ACC112 (cell line): ENCODE results near the gene SLC16A1.
"Not testable (repeated sequence)": the region's sequence is repeated elsewhere in the genome, so short reads cannot be mapped to it uniquely, and the experiment has no call there.

Experiments used
- H2AFZ ChIP-seq: fragments of 200-600 bp; sonication (generic); one replicate; pipeline ENCODE4 v1.6.0; 2017; ENCODE audit warnings: antibody characterized with exemption, low read length; ENCODE audit not compliant: unreplicated experiment
- H3K27ac ChIP-seq: fragments of 200-600 bp; sonication (generic); 2 replicates; pipeline ENCODE4 v1.5.1; 2014; ENCODE audit warnings: low read depth, mild to moderate bottlenecking, antibody characterized with exemption, low read length, moderate library complexity
- H3K27me3 ChIP-seq: fragments of 200-600 bp; sonication (generic); 2 replicates; pipeline ENCODE4 v1.6.1; 2014; ENCODE audit warnings: mild to moderate bottlenecking, antibody characterized with exemption, low read length, moderate library complexity, mixed read lengths; ENCODE audit not compliant: insufficient read depth
- H3K36me3 ChIP-seq: fragments of 200-600 bp; sonication (generic); 2 replicates; pipeline ENCODE4 v1.6.1; 2016; ENCODE audit warnings: mild to moderate bottlenecking, antibody characterized with exemption, low read length, moderate library complexity, mixed read lengths; ENCODE audit not compliant: insufficient read depth
- H3K4me1 ChIP-seq: fragments of 200-600 bp; sonication (generic); one replicate; pipeline ENCODE4 v1.6.1; 2016; ENCODE audit warnings: low read length, mixed read lengths; ENCODE audit not compliant: insufficient read depth, unreplicated experiment, control insufficient read depth
- H3K4me3 ChIP-seq: fragments of 200-600 bp; sonication (generic); 2 replicates; pipeline ENCODE4 v1.5.1; 2014; ENCODE audit warnings: mild to moderate bottlenecking, low read depth, low read length
- H3K79me2 ChIP-seq: fragments of 200-600 bp; sonication (generic); one replicate; pipeline ENCODE4 v1.6.0; 2016; ENCODE audit warnings: low read length; ENCODE audit not compliant: control insufficient read depth, unreplicated experiment, insufficient read depth

Gene SLC16A1

GRCh38 chr1:112955773-112956543 lies at the start of gene SLC16A1:
Gene SLC16A1, minus strand, starts transcription at chr1:112956196. Its CDS starts 26,888 bp downstream, at chr1:112929308.
- H3K79me2 ChIP-seq: peaks cover 93% of the 10 kb centered on the region
- H3K36me3 ChIP-seq: peaks cover 8% of the 10 kb centered on the region; the same call in 1 of the 2 replicates
- peak within 1 kb of the TSS; percentile 84 for H3K27ac ChIP-seq
- peak within 1 kb of the TSS; percentile 98 for H3K4me3 ChIP-seq
- H2AFZ ChIP-seq: peak within 1 kb of the TSS; percentile 57
- H3K27me3 ChIP-seq: no peaks in the 10 kb centered on the region
- peaks cover 27% of the 10 kb centered on the region for H3K4me1 ChIP-seq

GRCh38 chr1:113003751-113004690 lies 48.0 kb upstream of the SLC16A1 start:
- H3K36me3 ChIP-seq: peaks cover 5% of the 10 kb centered on the region; the same call in 1 of the 2 replicates
- no peak overlapping the region for H3K27ac ChIP-seq
- no peaks in the 10 kb centered on the region for H3K79me2 ChIP-seq
- H2AFZ ChIP-seq: no peak overlapping the region
- no peaks in the 10 kb centered on the region for H3K4me1 ChIP-seq
- no peak overlapping the region for H3K4me3 ChIP-seq
- H3K27me3 ChIP-seq: no peaks in the 10 kb centered on the region

- no peaks in the 10 kb centered on the region for H3K79me2 ChIP-seq
- H3K4me1 ChIP-seq: peaks cover 5% of the 10 kb centered on the region
- H3K27me3 ChIP-seq: no peaks in the 10 kb centered on the region
- no peak overlapping the region for H2AFZ ChIP-seq
- H3K4me3 ChIP-seq: no peak overlapping the region
- no peak overlapping the region for H3K27ac ChIP-seq
- H3K36me3 ChIP-seq: peaks cover 5% of the 10 kb centered on the region; the same call in 1 of the 2 replicates
Observed at GRCh38 chr1:113002297-113002696, 46.3 kb upstream of the SLC16A1 start.

- H2AFZ ChIP-seq: no peak overlapping the region
- no peaks in the 10 kb centered on the region for H3K27me3 ChIP-seq
- peaks cover 9% of the 10 kb centered on the region for H3K4me1 ChIP-seq
- peaks cover 5% of the 10 kb centered on the region; the same call in 1 of the 2 replicates for H3K36me3 ChIP-seq
- peaks cover 3% of the 10 kb centered on the region for H3K79me2 ChIP-seq
- H3K27ac ChIP-seq: no peak overlapping the region
- no peak overlapping the region for H3K4me3 ChIP-seq
Observed at GRCh38 chr1:112998592-112999235, 42.7 kb upstream of the SLC16A1 start.

GRCh38 chr1:112997781-112998180 lies 41.8 kb upstream of the SLC16A1 start:
- Histone ChIP-seq H3K79me2 (peaks cover 3% of the 10 kb centered on the region), H3K27me3 (no peaks in the 10 kb centered on the region), H3K4me1 (peaks cover 9% of the 10 kb centered on the region), H3K4me3 (no peak overlapping the region), H3K27ac (no peak overlapping the region), H2AFZ (no peak overlapping the region), H3K36me3 (peaks cover 5% of the 10 kb centered on the region; the same call in 1 of the 2 replicates)

- H3K79me2 ChIP-seq: peaks cover 3% of the 10 kb centered on the region
- peaks cover 5% of the 10 kb centered on the region; the same call in 1 of the 2 replicates for H3K36me3 ChIP-seq
- H3K4me3 ChIP-seq: no peak overlapping the region
- no peak overlapping the region for H2AFZ ChIP-seq
- no peak overlapping the region for H3K27ac ChIP-seq
- H3K4me1 ChIP-seq: peaks cover 9% of the 10 kb centered on the region
- no peaks in the 10 kb centered on the region for H3K27me3 ChIP-seq
Observed at GRCh38 chr1:112995890-112996289, 39.9 kb upstream of the SLC16A1 start.

- H3K4me3 ChIP-seq, H3K79me2 ChIP-seq, H3K4me1 ChIP-seq, H3K27me3 ChIP-seq, H3K36me3 ChIP-seq, H2AFZ ChIP-seq, H3K27ac ChIP-seq: not testable (repeated sequence)
Observed at GRCh38 chr1:112995021-112995420, 39.0 kb upstream of the SLC16A1 start.

- H3K79me2 ChIP-seq: peaks cover 3% of the 10 kb centered on the region
- peaks cover 4% of the 10 kb centered on the region for H3K4me1 ChIP-seq
- no peaks in the 10 kb centered on the region for H3K27me3 ChIP-seq
- H3K27ac ChIP-seq: no peak overlapping the region
- H3K36me3 ChIP-seq: no peaks in the 10 kb centered on the region
- no peak overlapping the region for H3K4me3 ChIP-seq
- no peak overlapping the region for H2AFZ ChIP-seq
Observed at GRCh38 chr1:112992780-112993179, 36.8 kb upstream of the SLC16A1 start.

GRCh38 chr1:112991402-112992120 lies 35.6 kb upstream of the SLC16A1 start:
- Histone ChIP-seq H3K27ac (no peak overlapping the region), H3K27me3 (no peaks in the 10 kb centered on the region), H3K4me3 (no peak overlapping the region), H3K4me1 (peaks cover 4% of the 10 kb centered on the region), H3K79me2 (peaks cover 3% of the 10 kb centered on the region), H3K36me3 (no peaks in the 10 kb centered on the region), H2AFZ (no peak overlapping the region)

GRCh38 chr1:112990271-112990670 lies 34.3 kb upstream of the SLC16A1 start:
- Histone ChIP-seq H3K27ac (no peak overlapping the region), H3K4me1 (peaks cover 4% of the 10 kb centered on the region), H2AFZ (no peak overlapping the region), H3K4me3 (no peak overlapping the region), H3K79me2 (peaks cover 1% of the 10 kb centered on the region), H3K36me3 (no peaks in the 10 kb centered on the region), H3K27me3 (no peaks in the 10 kb centered on the region)
